Measurements from ENCODE around the gene DARS1. TPM values are rescaled to one million over a fixed set of nuclear protein-coding genes. Genes with fewer than 3 reads are reported as not detected.
A peak's percentile ranks its signal among the peaks of the same experiment; 100 is the strongest.

Gene DARS1
- total and polyA plus RNA-seq, 2 of the 13 experiments (the other 11 are each of a cell fraction or from before 2014, with no cell fraction given), result 149 to 230 TPM

GRCh38 chr2:135876066-135876711 lies 109.2 kb downstream of the DARS1 start, which contains the start of gene MCM6 (continued):
- TF ChIP-seq ZNF770 (CRISPR knock-in tag; IDR thresholded peaks at IDR 0.05), result no peak
- TF ChIP-seq, protein P1, sequence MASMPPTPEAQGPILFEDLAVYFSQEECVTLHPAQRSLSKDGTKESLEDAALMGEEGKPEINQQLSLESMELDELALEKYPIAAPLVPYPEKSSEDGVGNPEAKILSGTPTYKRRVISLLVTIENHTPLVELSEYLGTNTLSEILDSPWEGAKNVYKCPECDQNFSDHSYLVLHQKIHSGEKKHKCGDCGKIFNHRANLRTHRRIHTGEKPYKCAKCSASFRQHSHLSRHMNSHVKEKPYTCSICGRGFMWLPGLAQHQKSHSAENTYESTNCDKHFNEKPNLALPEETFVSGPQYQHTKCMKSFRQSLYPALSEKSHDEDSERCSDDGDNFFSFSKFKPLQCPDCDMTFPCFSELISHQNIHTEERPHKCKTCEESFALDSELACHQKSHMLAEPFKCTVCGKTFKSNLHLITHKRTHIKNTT (CRISPR knock-in tag; IDR thresholded peaks at IDR 0.05), result no peak
- TF ChIP-seq ZNF547 (CRISPR knock-in tag; IDR thresholded peaks at IDR 0.05), result peak; percentile 82; the same call in 1 of the 2 replicates
- TF ChIP-seq, protein P2, sequence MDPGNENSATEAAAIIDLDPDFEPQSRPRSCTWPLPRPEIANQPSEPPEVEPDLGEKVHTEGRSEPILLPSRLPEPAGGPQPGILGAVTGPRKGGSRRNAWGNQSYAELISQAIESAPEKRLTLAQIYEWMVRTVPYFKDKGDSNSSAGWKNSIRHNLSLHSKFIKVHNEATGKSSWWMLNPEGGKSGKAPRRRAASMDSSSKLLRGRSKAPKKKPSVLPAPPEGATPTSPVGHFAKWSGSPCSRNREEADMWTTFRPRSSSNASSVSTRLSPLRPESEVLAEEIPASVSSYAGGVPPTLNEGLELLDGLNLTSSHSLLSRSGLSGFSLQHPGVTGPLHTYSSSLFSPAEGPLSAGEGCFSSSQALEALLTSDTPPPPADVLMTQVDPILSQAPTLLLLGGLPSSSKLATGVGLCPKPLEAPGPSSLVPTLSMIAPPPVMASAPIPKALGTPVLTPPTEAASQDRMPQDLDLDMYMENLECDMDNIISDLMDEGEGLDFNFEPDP (CRISPR knock-in tag; conservative IDR thresholded peaks at IDR 0.05), result 0 out of 2 replicates have a peak, but pooled peaks have one; percentile 70
- TF ChIP-seq TOPORS (CRISPR knock-in tag; IDR thresholded peaks at IDR 0.05), result peak; percentile 91; the same call in 1 of the 2 replicates
- peak; percentile 20; the same call in 1 of the 2 replicates for TF ChIP-seq ZBTB38 (CRISPR knock-in tag; IDR thresholded peaks at IDR 0.05)
- TF ChIP-seq ARNTL (CRISPR knock-in tag; IDR thresholded peaks at IDR 0.05), result 0 out of 2 replicates have a peak, but pooled peaks have one; percentile 62
- TF ChIP-seq PHF8 (CRISPR knock-in tag; IDR thresholded peaks at IDR 0.05), result peak; percentile 55
- peak; percentile 55; the same call in 1 of the 2 replicates for TF ChIP-seq MTF1 (CRISPR knock-in tag; IDR thresholded peaks at IDR 0.05)
- TF ChIP-seq SNAPC5 (CRISPR knock-in tag; IDR thresholded peaks at IDR 0.05; ENCODE audit: borderline replicate concordance), result peak; percentile 76; the same call in 1 of the 2 replicates
- TF ChIP-seq, protein P3, sequence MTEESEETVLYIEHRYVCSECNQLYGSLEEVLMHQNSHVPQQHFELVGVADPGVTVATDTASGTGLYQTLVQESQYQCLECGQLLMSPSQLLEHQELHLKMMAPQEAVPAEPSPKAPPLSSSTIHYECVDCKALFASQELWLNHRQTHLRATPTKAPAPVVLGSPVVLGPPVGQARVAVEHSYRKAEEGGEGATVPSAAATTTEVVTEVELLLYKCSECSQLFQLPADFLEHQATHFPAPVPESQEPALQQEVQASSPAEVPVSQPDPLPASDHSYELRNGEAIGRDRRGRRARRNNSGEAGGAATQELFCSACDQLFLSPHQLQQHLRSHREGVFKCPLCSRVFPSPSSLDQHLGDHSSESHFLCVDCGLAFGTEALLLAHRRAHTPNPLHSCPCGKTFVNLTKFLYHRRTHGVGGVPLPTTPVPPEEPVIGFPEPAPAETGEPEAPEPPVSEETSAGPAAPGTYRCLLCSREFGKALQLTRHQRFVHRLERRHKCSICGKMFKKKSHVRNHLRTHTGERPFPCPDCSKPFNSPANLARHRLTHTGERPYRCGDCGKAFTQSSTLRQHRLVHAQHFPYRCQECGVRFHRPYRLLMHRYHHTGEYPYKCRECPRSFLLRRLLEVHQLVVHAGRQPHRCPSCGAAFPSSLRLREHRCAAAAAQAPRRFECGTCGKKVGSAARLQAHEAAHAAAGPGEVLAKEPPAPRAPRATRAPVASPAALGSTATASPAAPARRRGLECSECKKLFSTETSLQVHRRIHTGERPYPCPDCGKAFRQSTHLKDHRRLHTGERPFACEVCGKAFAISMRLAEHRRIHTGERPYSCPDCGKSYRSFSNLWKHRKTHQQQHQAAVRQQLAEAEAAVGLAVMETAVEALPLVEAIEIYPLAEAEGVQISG (CRISPR knock-in tag; IDR thresholded peaks at IDR 0.05), result peak; percentile 54
- peak; percentile 64 for TF ChIP-seq ZFY (CRISPR knock-in tag; IDR thresholded peaks at IDR 0.05)
- TF ChIP-seq DNMT3B (CRISPR knock-in tag; conservative IDR thresholded peaks at IDR 0.05), result no peak
- peak; percentile 98 for TF ChIP-seq ATF7-NPFF (CRISPR knock-in tag; IDR thresholded peaks at IDR 0.05; ENCODE audit: low read depth)
- TF ChIP-seq ZSCAN25 (CRISPR knock-in tag; IDR thresholded peaks at IDR 0.05), result no peak
- TF ChIP-seq RFX3 (CRISPR knock-in tag; IDR thresholded peaks at IDR 0.05), result no peak
- TF ChIP-seq ZNF644 (CRISPR knock-in tag; IDR thresholded peaks at IDR 0.05; ENCODE audit: low read depth), result no peak
- TF ChIP-seq MXD1 (CRISPR knock-in tag; IDR thresholded peaks at IDR 0.05), result peak; percentile 86
- no peak for TF ChIP-seq HNRNPK (IDR thresholded peaks at IDR 0.05; ENCODE audit: low read depth, low read length, poor library complexity, severe bottlenecking)
- peak; percentile 92 for TF ChIP-seq NKX3-1 (CRISPR knock-in tag; IDR thresholded peaks at IDR 0.05)
- TF ChIP-seq ZNF205 (CRISPR knock-in tag; IDR thresholded peaks at IDR 0.05), result 0 out of 2 replicates have a peak, but pooled peaks have one; percentile 47
- no peak for TF ChIP-seq MIXL1 (CRISPR knock-in tag; IDR thresholded peaks at IDR 0.05)
- TF ChIP-seq ZNF747 (CRISPR knock-in tag; IDR thresholded peaks at IDR 0.05; ENCODE audit: borderline replicate concordance), result peak; percentile 83; the same call in 1 of the 2 replicates
